Activated CD4-positive, alpha-beta T cell treated with anti-CD3 and anti-CD28 coated beads, Interleukin-2, amount 50 U/mL, for 4 hours (primary cell): ENCODE results near the gene FGF14.

ENCODE experiments used
- DNase-seq, 2 experiments: peaks; one replicate each; pipeline ENCODE4 v3.0.0-alpha.2; 2020

Gene FGF14

DNA sequence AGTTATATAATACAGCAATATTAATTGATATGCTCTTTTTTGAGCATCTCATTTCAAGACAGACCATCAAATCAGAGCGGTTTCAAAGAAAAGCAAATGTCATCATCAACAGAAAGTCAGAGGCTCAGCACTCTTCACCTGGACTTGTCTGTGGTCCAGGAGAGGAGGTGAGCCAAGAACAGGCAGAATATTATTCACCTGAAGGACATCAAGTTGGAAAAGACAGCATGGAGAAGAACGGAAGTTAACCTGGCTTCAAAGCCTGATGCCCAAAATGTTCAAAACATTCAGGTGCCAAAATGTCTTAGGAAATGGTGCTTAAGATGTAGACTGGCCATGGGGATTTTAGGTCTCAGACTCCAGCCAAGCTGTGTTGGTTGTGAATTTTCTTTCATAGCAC, 40.7 kb downstream of the FGF14 start:
- no peak for DNase-seq

- DNase-seq: no peak
These were observed 42.6 kb downstream of the FGF14 start for GRCh38 chr13:102359264-102359663.

GRCh38 chr13:102355251-102355650, 46.6 kb downstream of the FGF14 start:
- no peak for DNase-seq

GRCh38 chr13:102354011-102354410, 47.8 kb downstream of the FGF14 start:
- DNase-seq: no peak

DNA sequence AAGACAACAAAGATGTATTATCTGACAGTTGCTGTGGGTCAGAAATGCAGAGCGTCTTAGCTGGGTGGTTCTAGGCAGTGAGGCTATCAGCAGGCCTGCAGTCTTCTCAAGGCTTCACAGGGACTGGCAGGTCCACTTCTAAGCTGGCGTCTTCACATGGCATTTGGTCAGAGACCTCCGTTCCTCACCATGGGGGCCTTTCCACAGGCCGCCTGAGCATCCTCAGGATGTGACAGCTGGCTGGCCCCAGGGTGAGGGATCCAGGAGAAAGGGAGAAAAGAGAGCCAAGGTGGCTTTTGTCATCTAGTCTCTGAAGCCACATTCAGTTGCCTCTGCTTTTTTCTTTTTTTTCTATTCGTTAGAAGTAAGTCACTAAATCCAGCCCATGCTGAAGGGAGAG, 50.3 kb downstream of the FGF14 start:
- no peak for DNase-seq

DNA sequence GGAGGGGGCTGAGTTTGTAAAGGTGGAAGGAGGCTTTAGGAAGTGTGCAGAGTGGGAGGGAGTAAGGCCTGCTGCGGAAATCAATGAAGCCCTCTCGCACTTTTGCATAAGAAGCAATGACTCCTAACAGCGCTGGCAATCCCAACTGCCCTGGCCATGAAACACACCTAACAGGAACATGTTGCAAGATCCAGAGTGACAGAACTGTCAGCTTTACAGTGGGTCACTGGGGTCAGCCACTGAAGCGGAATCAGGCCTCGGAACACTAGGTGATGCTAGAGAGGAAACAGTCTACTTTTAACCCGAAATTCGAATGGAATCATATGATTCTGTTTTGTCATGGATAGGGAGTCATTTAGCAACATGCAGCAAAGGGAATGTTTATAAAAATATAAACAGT, 54.4 kb downstream of the FGF14 start:
- DNase-seq: no peak

DNA sequence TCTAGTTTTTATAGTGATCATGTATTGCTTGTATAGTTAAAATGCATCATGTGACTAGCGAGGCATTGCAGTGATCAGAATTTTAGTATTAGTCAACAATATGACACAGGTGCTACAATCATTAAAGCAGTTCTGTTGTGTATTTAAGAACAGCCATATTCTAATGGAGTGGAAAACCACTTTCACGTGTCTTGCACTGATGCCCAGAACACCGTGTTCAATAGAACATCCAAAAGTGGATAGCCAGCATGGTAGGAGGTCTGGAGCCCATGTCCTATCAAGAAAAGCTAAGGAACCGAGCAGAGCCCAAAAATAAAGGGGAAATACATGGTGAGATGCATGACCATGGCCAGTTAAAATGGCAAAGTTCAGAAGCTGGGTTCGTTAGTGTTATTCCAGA, 55.1 kb downstream of the FGF14 start:
- no peak for DNase-seq

DNA sequence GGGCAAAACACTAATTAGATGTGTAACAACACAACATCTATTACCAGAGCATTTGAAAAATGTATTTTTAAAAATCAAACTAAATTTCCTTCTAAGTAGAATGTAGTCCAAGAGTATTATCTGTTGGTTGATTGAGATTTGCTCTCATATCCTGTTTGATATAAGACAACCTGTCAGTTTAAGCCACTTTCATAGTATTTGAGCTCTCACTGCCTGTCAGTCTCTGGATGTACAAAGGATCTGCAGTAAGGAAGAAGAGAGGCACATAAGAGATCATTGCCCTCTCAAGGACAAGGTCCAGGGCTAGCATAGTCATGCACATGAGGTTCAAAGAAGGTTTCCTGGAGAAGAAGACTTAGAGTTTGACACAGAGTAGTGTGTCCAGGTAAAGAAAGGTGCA, 57.4 kb downstream of the FGF14 start:
- DNase-seq: no peak

GRCh38 chr13:102333320-102334198, 68.3 kb downstream of the FGF14 start:
- no peak for DNase-seq

DNA sequence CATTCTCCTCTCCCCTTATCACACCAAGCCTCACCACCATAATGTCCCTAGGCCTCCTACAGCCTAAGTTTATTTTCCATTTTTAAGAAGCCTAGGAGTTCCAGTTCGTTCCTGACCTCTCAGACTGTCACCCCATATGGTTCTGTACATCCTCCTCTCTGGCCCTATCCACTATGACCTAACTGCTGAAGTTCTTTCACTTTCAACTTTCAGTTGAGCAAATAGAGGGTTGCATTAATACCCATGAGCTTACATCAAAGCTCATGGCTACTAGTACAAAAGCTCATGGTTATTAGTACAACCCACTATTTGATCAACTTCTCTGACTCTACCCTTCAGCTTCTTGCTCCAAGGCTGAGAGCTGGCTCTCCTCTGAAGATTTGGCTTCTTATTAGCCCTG, 72.9 kb downstream of the FGF14 start:
- DNase-seq: no peak

DNA sequence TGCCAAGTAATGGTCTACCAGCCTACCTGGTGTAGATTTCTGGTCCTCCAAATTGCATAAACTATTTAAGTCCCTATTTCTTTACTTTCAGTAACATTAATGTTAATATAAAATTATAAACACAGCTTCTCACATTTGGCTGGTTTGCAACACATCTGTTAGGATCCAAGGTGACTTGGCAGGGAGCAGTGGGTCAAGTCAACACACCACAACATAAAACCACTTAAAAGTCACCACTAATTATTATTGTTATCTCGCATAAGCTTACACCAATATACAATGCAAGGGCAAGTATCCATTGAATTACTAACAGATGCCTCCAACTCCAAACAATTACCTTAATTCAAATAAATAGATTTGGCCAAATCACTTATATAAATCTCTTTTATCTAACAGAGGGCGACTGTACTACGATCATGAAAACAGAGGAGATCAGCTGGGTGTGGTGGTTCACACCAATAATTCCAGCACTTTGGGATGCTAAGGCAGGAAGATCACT, 74.7 kb downstream of the FGF14 start:
- no peak for DNase-seq

- DNase-seq: no peak
These were observed 75.3 kb downstream of the FGF14 start for GRCh38 chr13:102326381-102327118.

- no peak for DNase-seq
These were observed 76.5 kb downstream of the FGF14 start for GRCh38 chr13:102325321-102325720.

- DNase-seq: no peak
These were observed 78.3 kb downstream of the FGF14 start for GRCh38 chr13:102323505-102323904.

- DNase-seq: no peak
These were observed 78.8 kb downstream of the FGF14 start for GRCh38 chr13:102323012-102323411.

GRCh38 chr13:102322211-102322610, 79.6 kb downstream of the FGF14 start:
- no peak for DNase-seq

GRCh38 chr13:102318233-102318632, 83.6 kb downstream of the FGF14 start:
- no peak for DNase-seq

GRCh38 chr13:102317593-102317992, 84.3 kb downstream of the FGF14 start:
- no peak for DNase-seq

DNA sequence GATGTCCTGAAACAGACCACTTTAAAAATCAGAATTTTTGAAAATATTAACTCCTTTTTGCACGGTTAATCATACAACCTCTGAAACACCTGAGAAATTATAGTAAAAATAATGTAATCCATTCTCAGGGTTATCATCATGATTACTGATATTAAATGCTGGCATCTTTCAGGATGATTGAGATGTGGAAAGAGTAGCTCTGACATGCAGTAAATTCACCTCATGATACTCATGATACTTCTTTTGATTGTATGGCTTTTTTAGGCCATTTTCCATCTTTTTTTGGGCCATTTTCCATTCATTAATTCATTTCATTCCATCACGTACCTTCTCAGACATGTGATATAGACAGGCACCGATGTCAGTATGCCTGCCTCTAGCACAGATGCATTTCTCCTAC, 85.1 kb downstream of the FGF14 start:
- no peak for DNase-seq

GRCh38 chr13:102312841-102313240, 89.0 kb downstream of the FGF14 start:
- DNase-seq: no peak

GRCh38 chr13:102311901-102312300, 89.9 kb downstream of the FGF14 start:
- no peak for DNase-seq

DNA sequence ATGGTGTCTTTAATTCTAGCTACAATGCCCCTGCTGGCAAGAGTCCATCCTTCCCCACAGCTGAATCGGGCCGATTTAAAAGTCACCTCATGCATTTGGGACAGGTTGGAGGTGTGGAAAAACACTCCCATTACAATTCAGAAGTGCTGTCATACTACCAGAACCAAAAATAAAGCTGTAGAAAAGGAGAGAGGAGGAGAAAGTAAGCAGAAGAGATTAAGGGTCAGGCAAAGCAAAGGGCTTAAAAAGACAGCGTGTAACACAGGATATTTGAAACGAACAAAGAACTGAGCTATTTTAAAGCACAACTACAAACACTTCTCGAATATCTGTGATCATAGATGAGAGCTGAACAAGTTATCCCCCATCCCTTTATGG, 90.4 kb downstream of the FGF14 start:
- DNase-seq: no peak

- DNase-seq: no peak
These were observed 91.0 kb downstream of the FGF14 start for GRCh38 chr13:102310691-102311418.

GRCh38 chr13:102309110-102309509, 92.7 kb downstream of the FGF14 start:
- DNase-seq: no peak
